Activated naive CD4-positive, alpha-beta T cell treated with anti-CD3 and anti-CD28 coated beads, Interleukin-2, amount 10 ng/mL, durations not matched to agents 7 days and 5 days (primary cell): ENCODE results near the gene ITGA11.

Experiments
- CTCF ChIA-PET: fragments of 350-600 bp; sonication (Branson Sonifier 250); formaldehyde crosslinking; loops from one replicate; lab custom pipeline; 2021; ENCODE audit warnings: antibody characterized with exemption; lab: Charles Lee
- DNase-seq: peaks from one replicate; pipeline ENCODE4 v3.0.0-alpha.2; 2020
- H3K27ac Mint-ChIP-seq: one replicate; pipeline ENCODE4 v1.8.0; 2021; ENCODE audit warnings: mild to moderate bottlenecking, moderate library complexity, mixed read lengths
- H3K27me3 Mint-ChIP-seq: one replicate; pipeline ENCODE4 v1.8.0; 2021; ENCODE audit warnings: mild to moderate bottlenecking, mixed read lengths
- H3K36me3 Mint-ChIP-seq: one replicate; pipeline ENCODE4 v1.8.0; 2021; ENCODE audit warnings: mixed read lengths
- H3K4me1 Mint-ChIP-seq: one replicate; pipeline ENCODE4 v1.8.0; 2021; ENCODE audit warnings: mixed read lengths
- H3K4me3 Mint-ChIP-seq: one replicate; pipeline ENCODE4 v1.8.0; 2021; ENCODE audit warnings: mild to moderate bottlenecking, moderate library complexity, mixed read lengths
- H3K9me3 Mint-ChIP-seq: one replicate; pipeline ENCODE4 v1.8.0; 2021; ENCODE audit warnings: mixed read lengths

Gene ITGA11

DNA sequence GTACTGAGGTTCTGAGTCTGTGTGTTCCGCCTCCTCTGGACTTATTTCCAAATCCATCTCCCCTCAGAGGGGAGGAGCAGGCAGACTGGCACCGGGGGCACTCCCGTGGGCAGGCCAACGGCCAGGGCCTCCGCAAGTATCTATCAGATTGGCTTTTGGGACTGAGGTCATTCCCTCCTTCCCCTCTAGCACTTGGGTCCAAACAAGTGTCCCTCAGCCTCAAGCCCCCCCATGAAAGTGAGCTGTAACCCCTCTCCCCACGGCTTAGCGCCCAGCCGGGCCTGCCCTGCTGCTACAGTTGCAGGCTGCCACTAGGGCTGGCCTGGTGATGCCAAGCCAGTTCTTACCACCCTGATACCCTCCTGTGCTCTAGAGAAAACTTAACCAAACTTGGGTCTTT is 17.4 kb downstream of the ITGA11 start:
- no peak overlapping the region for H3K4me3 Mint-ChIP-seq
- no peaks in the 10 kb centered on the region for H3K36me3 Mint-ChIP-seq
- CTCF ChIA-PET: no interaction called here
- no peaks in the 10 kb centered on the region for H3K9me3 Mint-ChIP-seq
- no peak for DNase-seq
- no peaks in the 10 kb centered on the region for H3K4me1 Mint-ChIP-seq
- peaks cover 13% of the 10 kb centered on the region for H3K27me3 Mint-ChIP-seq
- H3K27ac Mint-ChIP-seq: no peak overlapping the region

DNA sequence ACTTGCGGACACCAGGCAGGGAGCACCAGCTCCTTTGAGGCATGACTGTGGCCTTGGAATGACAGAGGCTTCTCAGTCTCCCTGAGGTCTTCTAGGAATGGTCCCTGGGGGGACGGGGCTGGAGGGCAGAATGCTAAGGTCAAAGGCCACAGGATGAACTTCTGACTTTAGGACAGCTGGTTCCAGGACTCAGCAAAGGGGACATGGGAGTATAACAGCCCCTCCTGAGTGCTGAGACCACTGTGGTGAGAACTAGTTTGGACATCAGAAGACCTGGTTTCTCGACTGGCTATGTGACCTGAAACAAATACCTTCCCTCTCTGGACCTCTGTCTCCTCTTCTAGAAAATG is 17.8 kb downstream of the ITGA11 start:
- H3K4me1 Mint-ChIP-seq: no peaks in the 10 kb centered on the region
- H3K27me3 Mint-ChIP-seq: peaks cover 13% of the 10 kb centered on the region
- no peaks in the 10 kb centered on the region for H3K9me3 Mint-ChIP-seq
- no peaks in the 10 kb centered on the region for H3K36me3 Mint-ChIP-seq
- H3K4me3 Mint-ChIP-seq: no peak overlapping the region
- no peak for DNase-seq
- no peak overlapping the region for H3K27ac Mint-ChIP-seq
- CTCF ChIA-PET: interaction anchor here (1.3 kb wide), 1 partner anchor 30 kb away, joined by 3 read pairs; no protein-coding TSS in a partner anchor

DNA sequence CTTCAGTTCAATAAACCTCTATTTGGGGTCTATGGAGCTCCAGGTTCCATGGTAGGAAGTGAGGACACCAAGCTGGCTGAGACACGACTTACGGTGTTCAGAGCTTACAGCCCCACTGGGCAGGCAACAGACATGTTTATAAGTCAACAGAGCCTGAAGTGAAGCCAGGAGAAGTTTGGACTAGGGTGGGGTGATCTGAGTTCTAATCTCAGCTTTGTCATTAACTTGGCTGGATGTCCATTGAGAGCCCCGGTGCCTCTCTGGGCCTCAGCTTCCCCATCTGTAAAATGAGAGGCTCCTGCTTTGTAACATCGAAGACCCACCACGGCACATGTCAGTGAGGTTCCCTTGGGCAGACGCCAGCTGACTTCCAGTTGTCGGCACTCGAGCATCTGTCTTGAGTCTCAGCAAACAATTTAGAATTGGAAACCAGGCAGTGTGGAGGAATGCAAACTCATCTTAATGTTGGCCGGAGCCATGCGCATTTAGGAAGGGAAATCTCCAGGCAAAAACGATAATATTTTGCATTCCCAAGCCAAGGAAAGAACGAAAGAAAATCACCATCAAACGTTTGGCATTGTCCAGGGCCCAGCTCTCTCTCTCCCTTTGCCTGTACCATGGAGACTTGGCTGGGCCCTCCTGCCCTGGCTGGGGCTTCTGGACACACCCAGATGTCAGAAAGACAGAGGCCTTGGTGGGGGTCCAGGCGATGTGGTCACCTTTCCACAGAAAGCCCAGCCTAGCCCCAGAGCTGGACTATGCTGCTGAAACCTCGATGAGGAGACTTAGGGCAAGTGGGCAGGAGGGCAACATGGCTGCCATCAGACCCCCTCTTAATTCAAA is 18.4 kb downstream of the ITGA11 start:
- Mint-ChIP-seq H3K27ac (no peak overlapping the region), H3K4me1 (no peaks in the 10 kb centered on the region), H3K36me3 (no peaks in the 10 kb centered on the region), H3K4me3 (no peak overlapping the region), H3K9me3 (no peaks in the 10 kb centered on the region), H3K27me3 (peaks cover 13% of the 10 kb centered on the region)
- no peak for DNase-seq
- CTCF ChIA-PET: interaction anchor here (1.3 kb wide), 1 partner anchor 30 kb away, joined by 3 read pairs; no protein-coding TSS in a partner anchor

DNA sequence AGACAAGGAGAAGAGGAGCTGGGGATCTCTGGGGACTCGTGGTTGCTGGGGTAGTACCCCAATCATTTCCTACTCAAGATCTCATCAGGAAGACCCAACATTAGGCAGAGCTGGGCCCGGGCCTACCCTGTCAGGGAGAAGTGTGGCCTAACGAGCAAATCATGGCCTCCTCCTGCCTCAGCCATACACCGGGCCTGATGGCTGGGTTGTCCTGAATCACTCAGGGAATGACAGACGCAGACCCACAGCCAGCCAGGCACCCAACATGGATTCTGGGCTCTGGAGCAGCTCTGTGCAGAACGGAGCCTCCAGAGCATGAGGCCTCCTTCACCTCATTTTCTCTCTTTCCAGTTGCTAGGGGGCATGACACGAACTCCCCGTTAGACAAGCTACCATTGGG is 19.7 kb downstream of the ITGA11 start:
- Mint-ChIP-seq H3K36me3 (no peaks in the 10 kb centered on the region), H3K9me3 (no peaks in the 10 kb centered on the region), H3K4me1 (no peaks in the 10 kb centered on the region), H3K27ac (no peak overlapping the region), H3K27me3 (peaks cover 12% of the 10 kb centered on the region), H3K4me3 (no peak overlapping the region)
- DNase-seq: no peak
- CTCF ChIA-PET: no interaction called here

DNA sequence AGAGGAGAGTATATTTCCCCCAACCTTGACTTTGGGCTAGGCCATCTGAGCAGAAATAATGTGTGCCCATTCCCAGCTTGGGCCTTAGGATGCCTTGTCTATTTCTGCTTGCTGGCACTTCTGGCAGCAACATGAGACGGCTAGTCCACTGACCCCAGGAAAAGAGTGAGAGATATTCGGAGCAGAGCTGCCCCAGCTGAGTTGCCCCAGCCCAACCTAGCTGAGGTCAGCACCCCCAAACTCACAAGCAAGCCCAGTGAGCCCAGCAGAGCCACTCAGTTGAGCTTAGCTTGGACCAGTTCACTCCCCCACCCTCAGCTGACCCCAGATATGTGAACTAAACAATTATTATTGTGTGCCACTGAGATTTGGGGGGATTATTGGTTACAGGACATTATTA is 20.2 kb downstream of the ITGA11 start:
- peaks cover 12% of the 10 kb centered on the region for H3K27me3 Mint-ChIP-seq
- no peak overlapping the region for H3K27ac Mint-ChIP-seq
- no peak for DNase-seq
- no peaks in the 10 kb centered on the region for H3K4me1 Mint-ChIP-seq
- H3K36me3 Mint-ChIP-seq: no peaks in the 10 kb centered on the region
- CTCF ChIA-PET: interaction anchor here (1.0 kb wide), 1 partner anchor 148 kb away, joined by 3 read pairs; no protein-coding TSS in a partner anchor
- no peaks in the 10 kb centered on the region for H3K9me3 Mint-ChIP-seq
- H3K4me3 Mint-ChIP-seq: no peak overlapping the region

DNA sequence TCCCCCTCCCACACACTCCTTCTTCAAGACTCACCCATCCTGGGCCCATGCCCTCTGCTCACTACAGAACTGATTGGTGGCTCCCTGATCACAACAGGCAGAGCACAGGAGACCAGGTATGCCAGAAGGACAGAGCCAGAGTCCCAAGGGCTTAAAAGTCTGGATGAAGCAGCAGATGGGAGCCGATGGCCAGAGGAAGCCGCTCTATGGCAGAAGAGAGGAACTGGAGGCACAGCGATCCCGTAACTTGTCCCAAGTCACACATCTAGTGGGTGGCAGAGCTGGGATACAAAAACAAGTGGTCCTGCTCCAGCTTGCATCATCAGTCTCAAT is 20.7 kb downstream of the ITGA11 start:
- no peak for DNase-seq
- no peak overlapping the region for H3K4me3 Mint-ChIP-seq
- CTCF ChIA-PET: interaction anchor here (1.0 kb wide), 1 partner anchor 148 kb away, joined by 3 read pairs; no protein-coding TSS in a partner anchor
- H3K9me3 Mint-ChIP-seq: no peaks in the 10 kb centered on the region
- H3K4me1 Mint-ChIP-seq: no peaks in the 10 kb centered on the region
- no peak overlapping the region for H3K27ac Mint-ChIP-seq
- H3K27me3 Mint-ChIP-seq: peaks cover 11% of the 10 kb centered on the region
- no peaks in the 10 kb centered on the region for H3K36me3 Mint-ChIP-seq

DNA sequence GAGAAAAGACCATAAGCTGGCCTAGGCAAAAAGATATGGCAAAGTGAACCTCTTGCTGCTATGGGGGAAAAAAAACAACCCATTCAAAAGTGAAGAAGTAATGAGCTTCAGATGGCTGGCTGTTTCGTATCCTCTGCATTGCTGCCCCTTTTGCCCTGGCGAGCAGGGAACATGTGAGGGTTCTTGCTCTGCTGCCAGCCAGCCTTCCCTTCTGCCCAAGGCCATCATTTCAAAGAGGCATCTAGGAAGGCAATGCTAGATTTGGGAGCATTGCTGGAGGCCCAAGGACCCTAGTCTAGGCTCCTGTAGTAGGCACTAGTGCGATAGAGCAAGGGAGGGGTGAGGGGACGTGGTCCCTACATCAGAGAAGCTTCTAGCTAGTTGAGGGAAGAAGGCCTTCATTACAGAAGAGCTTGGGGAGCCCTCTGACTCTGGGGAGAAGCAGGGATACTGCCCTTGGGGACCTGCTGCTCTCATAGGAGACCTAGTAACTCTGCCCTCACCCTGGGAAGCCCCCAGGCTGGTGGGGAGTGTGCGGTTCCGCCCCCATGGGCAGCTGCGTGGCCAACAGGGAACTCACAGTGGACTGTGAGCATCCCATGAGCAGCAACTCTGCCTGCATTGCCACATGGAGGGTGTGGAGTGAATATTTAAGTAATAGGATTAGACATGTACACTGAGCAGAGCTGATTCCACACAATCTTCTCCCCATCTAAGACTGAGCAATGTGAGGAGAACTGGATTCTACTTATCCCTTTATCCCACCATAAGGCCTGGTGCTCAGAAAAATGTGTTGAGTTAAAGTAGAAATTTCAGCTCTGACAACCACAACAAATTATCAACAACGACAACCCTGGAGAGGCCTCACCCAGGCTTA is 21.3 kb downstream of the ITGA11 start:
- Mint-ChIP-seq H3K4me3 (no peak overlapping the region), H3K9me3 (no peaks in the 10 kb centered on the region), H3K36me3 (no peaks in the 10 kb centered on the region), H3K27me3 (peaks cover 7% of the 10 kb centered on the region), H3K4me1 (no peaks in the 10 kb centered on the region), H3K27ac (no peak overlapping the region)
- DNase-seq: peak; percentile 5
- CTCF ChIA-PET: interaction anchor here (1.0 kb wide), 1 partner anchor 149 kb away, joined by 3 read pairs; no protein-coding TSS in a partner anchor

DNA sequence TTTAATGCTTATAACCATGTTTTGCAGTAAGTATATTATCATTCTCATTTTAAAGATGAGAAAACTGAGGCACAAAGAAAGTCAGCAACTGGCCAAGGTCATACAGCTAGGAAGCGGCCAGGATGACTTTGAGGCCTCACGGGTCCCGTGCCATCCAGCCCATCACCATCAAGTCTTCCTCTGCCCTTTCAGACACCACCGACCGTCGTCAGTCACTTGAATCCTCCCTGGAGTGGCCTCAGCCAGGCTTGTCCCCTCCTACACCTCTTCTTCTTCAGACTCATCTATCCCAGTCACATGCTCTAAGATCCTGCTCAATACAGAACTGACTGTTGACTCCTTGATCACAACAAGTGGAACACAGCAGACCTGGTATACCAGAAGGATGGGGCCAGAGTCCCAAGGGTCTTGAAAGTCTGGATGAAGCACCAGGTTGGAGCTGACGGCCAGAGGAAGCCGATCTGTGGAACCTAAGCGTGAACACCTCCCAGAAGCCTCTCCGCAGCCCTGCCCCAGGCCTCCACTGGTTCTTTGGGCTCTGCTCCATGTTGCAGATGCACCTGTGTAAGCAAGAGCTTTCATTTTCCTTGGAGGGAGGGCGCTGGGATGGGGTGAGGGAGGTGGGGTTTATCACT is 22.1 kb downstream of the ITGA11 start:
- Mint-ChIP-seq H3K4me3 (no peak overlapping the region), H3K27ac (no peak overlapping the region), H3K9me3 (no peaks in the 10 kb centered on the region), H3K27me3 (peaks cover 7% of the 10 kb centered on the region), H3K36me3 (no peaks in the 10 kb centered on the region), H3K4me1 (no peaks in the 10 kb centered on the region)
- CTCF ChIA-PET: interaction anchor here (1.5 kb wide), 1 partner anchor 103 kb away, joined by 3 read pairs; no protein-coding TSS in a partner anchor
- peak; percentile 16 for DNase-seq

DNA sequence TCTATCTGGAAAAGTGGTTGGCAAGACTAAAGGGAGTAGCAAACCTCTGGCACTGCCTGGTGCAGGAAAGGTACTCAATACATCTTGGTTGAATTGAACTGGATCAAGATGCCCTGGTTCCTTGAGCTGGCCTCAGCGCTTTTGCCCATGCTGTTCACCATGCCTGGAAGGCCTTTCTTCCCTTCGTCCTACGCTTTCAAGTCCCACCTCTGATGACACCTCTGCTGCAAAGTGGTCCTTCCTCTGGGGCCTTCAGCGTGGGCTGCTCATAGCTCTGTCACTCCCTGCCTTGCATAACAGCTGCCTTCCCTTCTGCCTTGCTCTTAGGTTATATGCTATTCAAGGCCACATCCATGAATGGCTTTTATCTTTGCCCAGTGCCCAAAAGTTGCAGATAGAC is 23.0 kb downstream of the ITGA11 start:
- peak; percentile 11 for DNase-seq
- Mint-ChIP-seq H3K9me3 (no peaks in the 10 kb centered on the region), H3K4me3 (no peak overlapping the region), H3K27me3 (peaks cover 12% of the 10 kb centered on the region), H3K4me1 (no peaks in the 10 kb centered on the region), H3K27ac (no peak overlapping the region), H3K36me3 (no peaks in the 10 kb centered on the region)
- CTCF ChIA-PET: interaction anchor here (1.5 kb wide), 1 partner anchor 103 kb away, joined by 3 read pairs; no protein-coding TSS in a partner anchor

DNA sequence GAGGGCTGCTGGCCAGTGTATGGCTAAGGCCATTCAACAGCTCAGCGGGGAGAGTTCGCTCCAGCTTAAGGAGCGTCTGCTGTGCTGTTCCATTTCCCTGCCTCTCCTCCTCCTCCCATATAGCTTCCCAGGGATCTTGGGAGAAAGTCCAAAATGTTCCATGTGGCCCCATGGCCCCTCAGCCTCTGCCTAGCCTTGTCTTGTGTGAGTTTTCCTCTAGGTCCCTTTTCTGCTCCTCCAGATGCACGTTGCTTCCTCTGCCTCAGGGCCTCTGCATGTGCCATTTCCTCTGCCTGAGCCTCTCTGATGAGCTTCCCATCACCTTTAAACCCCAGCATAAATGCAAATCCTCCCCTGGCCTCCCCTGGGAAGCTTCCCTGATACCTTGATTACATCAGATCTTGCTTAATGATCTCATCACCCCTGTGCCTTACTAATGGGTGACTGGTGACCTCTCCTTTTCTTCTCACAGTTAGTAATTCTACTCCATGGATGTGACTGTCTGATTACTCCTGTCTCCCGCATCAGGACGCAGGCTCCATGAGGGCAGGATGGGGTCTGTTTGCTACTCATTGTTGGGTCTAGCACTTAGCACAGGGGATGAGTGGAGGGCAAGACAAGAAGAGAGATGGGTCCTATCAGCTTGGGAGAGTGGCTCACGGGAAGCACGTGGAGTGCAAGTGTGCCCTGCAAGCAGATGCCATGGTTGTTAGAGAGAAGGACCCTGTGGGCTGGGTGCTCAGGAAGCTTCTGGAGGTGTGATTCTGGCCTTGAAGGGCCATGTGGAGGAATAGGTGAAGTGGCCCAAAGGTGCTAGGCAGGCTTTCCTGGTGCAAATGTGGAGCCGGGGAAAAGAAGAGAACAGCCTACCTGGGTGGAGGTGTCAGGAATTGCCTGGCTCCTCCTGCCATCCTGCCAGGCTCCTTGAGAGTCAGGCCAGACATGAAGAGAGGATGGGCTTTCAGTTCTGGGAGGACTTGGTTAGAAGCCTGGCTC is 23.8 kb downstream of the ITGA11 start:
- CTCF ChIA-PET: interaction anchor here (1.5 kb wide), 1 partner anchor 102 kb away, joined by 3 read pairs; no protein-coding TSS in a partner anchor
- Mint-ChIP-seq H3K4me3 (no peak overlapping the region), H3K9me3 (no peaks in the 10 kb centered on the region), H3K27me3 (peaks cover 18% of the 10 kb centered on the region), H3K36me3 (no peaks in the 10 kb centered on the region), H3K4me1 (no peaks in the 10 kb centered on the region), H3K27ac (no peak overlapping the region)
- DNase-seq: peak; percentile 5

DNA sequence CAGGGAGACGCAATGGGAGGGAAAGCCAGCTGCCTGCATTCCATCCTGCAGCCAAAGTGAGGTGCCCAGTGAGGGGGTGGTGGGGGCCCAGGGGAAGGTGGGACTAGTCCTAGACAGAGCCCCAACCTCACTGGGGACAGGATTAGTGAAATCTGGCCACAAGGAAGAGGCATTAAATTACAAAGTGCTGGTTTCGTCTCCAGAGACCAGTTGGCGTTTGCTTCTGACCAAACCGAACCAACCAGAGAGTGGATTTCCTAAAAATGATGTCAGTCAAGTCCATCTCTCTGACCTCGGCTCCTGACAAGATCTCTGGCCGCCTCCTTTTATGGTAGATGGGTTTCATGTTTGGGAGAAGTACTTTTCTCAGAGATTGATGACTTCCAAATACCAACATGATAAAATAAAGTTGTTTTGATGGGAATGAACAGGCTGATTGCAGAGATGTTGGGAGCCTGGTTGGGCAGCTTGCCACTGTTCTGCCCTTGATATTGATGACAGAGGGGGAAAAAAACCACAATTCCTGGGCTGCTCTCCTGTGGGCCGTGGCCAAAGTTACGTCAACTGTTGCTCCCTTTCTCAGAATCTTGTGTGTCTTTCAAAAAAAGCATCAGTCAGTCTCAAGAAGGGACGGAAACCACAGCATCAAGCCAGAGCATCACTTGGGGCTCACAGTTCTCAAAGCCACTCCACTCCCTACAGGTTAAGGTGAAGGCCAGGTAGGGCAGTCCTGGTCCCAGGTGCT is 24.6 kb downstream of the ITGA11 start:
- Mint-ChIP-seq H3K9me3 (no peaks in the 10 kb centered on the region), H3K36me3 (no peaks in the 10 kb centered on the region), H3K27me3 (peaks cover 27% of the 10 kb centered on the region), H3K4me1 (no peaks in the 10 kb centered on the region), H3K27ac (no peak overlapping the region), H3K4me3 (no peak overlapping the region)
- no peak for DNase-seq
- CTCF ChIA-PET: no interaction called here

DNA sequence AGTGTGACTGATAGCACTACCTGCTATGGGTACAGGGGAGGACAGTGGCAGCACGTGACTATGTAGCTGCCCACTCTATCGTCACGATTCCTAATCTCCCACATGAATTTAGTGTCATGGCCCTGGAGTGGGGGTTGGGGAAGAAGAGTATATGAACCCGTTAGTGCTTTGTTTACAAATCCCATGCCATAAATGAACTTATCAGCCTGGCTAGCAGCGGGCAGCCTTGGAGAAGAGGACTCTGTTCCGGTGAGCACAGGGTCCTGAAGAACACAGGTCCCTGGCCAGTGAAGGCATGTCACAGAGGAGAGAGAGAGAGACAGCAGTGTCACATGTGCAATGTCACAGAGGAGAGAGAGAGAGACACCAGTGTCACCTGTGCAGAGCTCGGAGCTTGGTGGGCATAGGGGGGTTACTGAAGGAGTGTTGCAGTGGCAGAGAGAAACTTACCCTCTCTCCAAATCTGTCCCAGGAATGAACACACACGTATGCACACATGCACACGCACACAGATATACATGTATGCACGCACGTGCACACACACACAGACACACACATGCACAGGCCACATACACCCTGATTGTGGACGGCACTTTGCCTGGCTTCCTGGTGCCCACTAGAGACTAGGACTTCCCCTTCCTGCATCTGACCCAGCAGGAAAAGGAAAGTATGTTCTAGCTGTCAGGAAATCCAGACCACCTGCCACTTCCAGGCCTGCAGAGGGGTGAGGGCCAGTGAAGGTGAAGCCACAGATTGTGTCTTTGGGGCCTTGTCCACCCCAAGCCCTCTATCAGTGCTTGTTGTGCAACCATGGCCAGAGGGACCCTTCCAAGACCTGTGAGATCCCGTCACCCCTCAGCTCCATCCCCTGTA is 26.3 kb downstream of the ITGA11 start:
- peaks cover 28% of the 10 kb centered on the region for H3K27me3 Mint-ChIP-seq
- H3K4me3 Mint-ChIP-seq: no peak overlapping the region
- H3K9me3 Mint-ChIP-seq: no peaks in the 10 kb centered on the region
- no peaks in the 10 kb centered on the region for H3K36me3 Mint-ChIP-seq
- CTCF ChIA-PET: no interaction called here
- DNase-seq: no peak
- H3K4me1 Mint-ChIP-seq: no peaks in the 10 kb centered on the region
- no peak overlapping the region for H3K27ac Mint-ChIP-seq
